Embryonic facial prominence (tissue), 1 donor: ENCODE results near the gene SOX4.
"Not testable (repeated sequence)": the region's sequence is repeated elsewhere in the genome, so short reads cannot be mapped to it uniquely, and the experiment has no call there.

Source experiments
- DNase-seq: peaks from one replicate; pipeline ENCODE4 v3.0.0-alpha.2; 2016; ENCODE audit errors: extremely low spot score

SOX4 gene

GRCh38 chr6:21593412-21593926 lies at the start of gene SOX4:
TSS of gene SOX4 (plus strand) at chr6:21593751. CDS start at chr6:21594535, 784 bp downstream.
- peak; percentile 99 for DNase-seq

- DNase-seq, result not testable (repeated sequence)
These were observed 41.3 kb upstream of the SOX4 start for GRCh38 chr6:21552286-21552685.

GRCh38 chr6:21554286-21554685 lies 39.3 kb upstream of the SOX4 start:
- DNase-seq, result no peak

- no peak for DNase-seq
These were observed 38.4 kb upstream of the SOX4 start for GRCh38 chr6:21555197-21555596.

GRCh38 chr6:21556511-21556910 lies 37.0 kb upstream of the SOX4 start:
- no peak for DNase-seq

- DNase-seq, result no peak
These were observed 36.4 kb upstream of the SOX4 start for GRCh38 chr6:21556968-21557721.

GRCh38 chr6:21559238-21559637 lies 34.3 kb upstream of the SOX4 start:
- no peak for DNase-seq

GRCh38 chr6:21560249-21560648 lies 33.3 kb upstream of the SOX4 start:
- no peak for DNase-seq

- no peak for DNase-seq
These were observed 28.1 kb upstream of the SOX4 start for GRCh38 chr6:21565431-21565830.

GRCh38 chr6:21578523-21578922 lies 15.0 kb upstream of the SOX4 start:
- no peak for DNase-seq

- DNase-seq, result no peak
These were observed 10.9 kb upstream of the SOX4 start for GRCh38 chr6:21582651-21583050.

- DNase-seq, result no peak
These were observed 7.3 kb upstream of the SOX4 start for GRCh38 chr6:21586300-21586699.

- DNase-seq, result no peak
These were observed 6.8 kb upstream of the SOX4 start for GRCh38 chr6:21586740-21587178.

- DNase-seq, result peak; percentile 65
These were observed 6.2 kb upstream of the SOX4 start for GRCh38 chr6:21587179-21587960.

- no peak for DNase-seq
These were observed 5.5 kb upstream of the SOX4 start for GRCh38 chr6:21587961-21588480.

GRCh38 chr6:21588481-21589351 lies 4.8 kb upstream of the SOX4 start:
- peak; percentile 80 for DNase-seq

GRCh38 chr6:21589352-21590345 lies 3.9 kb upstream of the SOX4 start:
- peak; percentile 88 for DNase-seq

GRCh38 chr6:21590346-21590745 lies 3.2 kb upstream of the SOX4 start:
- no peak for DNase-seq

- no peak for DNase-seq
These were observed 2.1 kb upstream of the SOX4 start for GRCh38 chr6:21591446-21591845.

GRCh38 chr6:21592953-21593352 lies 598 bp upstream of the SOX4 start:
- no peak for DNase-seq
